Memory B cell (primary cell): ENCODE data around the gene CEP192.

Source experiments
- ATAC-seq: fragments of 150-1000 bp; cut with Tn5 transposase; 2 replicates; pipeline ENCODE4 v1.10.0; 2021; ENCODE audit warnings: low read depth, mild to moderate bottlenecking, moderate library complexity
- DNase-seq, 2 donors: peaks; one replicate each; pipeline ENCODE4 v3.0.0; 2022; ENCODE audit warnings: low spot score in 2 of 2
- H3K27ac Mint-ChIP-seq: one replicate; pipeline ENCODE4 v1.8.0; 2022; ENCODE audit warnings: mild to moderate bottlenecking, moderate library complexity, mixed read lengths
- H3K27me3 Mint-ChIP-seq: one replicate; pipeline ENCODE4 v1.8.0; 2022; ENCODE audit warnings: mixed read lengths
- H3K36me3 Mint-ChIP-seq: one replicate; pipeline ENCODE4 v1.8.0; 2022; ENCODE audit warnings: mild to moderate bottlenecking, mixed read lengths
- H3K4me1 Mint-ChIP-seq: one replicate; pipeline ENCODE4 v1.8.0; 2022; ENCODE audit warnings: mixed read lengths
- H3K4me3 Mint-ChIP-seq: one replicate; pipeline ENCODE4 v1.8.0; 2022; ENCODE audit warnings: mild to moderate bottlenecking, moderate library complexity, mixed read lengths
- H3K9me3 Mint-ChIP-seq: one replicate; pipeline ENCODE4 v1.8.0; 2022; ENCODE audit warnings: mixed read lengths

The CEP192 gene, protein sequence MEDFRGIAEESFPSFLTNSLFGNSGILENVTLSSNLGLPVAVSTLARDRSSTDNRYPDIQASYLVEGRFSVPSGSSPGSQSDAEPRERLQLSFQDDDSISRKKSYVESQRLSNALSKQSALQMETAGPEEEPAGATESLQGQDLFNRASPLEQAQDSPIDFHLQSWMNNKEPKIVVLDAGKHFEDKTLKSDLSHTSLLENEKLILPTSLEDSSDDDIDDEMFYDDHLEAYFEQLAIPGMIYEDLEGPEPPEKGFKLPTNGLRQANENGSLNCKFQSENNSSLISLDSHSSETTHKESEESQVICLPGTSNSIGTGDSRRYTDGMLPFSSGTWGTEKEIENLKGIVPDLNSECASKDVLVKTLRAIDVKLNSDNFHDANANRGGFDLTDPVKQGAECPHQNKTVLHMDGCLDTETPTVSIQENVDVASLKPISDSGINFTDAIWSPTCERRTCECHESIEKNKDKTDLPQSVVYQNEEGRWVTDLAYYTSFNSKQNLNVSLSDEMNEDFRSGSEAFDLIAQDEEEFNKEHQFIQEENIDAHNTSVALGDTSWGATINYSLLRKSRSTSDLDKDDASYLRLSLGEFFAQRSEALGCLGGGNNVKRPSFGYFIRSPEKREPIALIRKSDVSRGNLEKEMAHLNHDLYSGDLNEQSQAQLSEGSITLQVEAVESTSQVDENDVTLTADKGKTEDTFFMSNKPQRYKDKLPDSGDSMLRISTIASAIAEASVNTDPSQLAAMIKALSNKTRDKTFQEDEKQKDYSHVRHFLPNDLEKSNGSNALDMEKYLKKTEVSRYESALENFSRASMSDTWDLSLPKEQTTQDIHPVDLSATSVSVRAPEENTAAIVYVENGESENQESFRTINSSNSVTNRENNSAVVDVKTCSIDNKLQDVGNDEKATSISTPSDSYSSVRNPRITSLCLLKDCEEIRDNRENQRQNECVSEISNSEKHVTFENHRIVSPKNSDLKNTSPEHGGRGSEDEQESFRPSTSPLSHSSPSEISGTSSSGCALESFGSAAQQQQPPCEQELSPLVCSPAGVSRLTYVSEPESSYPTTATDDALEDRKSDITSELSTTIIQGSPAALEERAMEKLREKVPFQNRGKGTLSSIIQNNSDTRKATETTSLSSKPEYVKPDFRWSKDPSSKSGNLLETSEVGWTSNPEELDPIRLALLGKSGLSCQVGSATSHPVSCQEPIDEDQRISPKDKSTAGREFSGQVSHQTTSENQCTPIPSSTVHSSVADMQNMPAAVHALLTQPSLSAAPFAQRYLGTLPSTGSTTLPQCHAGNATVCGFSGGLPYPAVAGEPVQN (N-terminal part only)

DNA sequence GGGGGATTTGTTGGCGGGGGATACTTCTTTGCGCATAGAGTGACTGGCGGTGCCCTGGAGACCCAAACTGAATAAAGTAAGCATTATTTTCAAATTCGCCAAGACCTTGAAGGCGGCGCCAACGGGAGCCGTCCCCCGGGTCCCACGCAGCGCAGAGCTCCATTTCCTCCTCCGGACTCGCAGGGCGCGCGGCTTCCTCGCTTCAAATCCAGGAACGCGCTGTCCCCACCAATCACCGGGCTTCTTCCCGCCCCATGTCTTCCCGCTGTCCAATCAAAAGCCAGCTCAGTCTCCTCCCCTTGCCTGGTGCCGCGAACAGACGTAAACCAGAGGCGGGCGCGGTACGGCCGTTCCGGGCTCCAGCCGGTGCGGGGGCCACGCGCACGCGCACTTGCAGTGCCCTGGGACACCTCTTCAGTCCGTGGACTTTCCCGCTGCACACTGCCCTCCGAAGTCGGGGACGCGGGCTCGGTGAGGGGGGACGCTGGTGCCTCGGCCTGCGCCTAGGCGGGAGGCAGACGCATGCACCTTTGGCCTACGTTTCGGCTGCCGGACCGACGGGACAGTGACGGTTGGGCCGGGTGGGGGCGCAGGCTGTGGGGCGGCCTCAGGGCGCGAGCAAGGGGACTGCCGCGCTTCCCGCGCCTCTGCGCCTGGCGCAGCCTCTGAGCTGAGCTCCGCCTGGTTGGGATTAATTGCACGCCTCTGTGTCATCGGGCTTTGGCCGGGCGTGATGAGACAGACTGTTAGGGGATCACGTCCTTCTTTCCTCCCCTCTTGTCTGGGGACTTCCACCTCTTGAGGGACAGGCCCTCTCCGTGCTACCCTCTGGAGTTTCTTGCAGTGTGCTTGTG is at the start of gene CEP192:
TSS of gene CEP192 (plus strand) at position 396 of the 854 bp plus-strand sequence. CDS start 8,063 bp downstream, outside the sequence.
- no peaks in the 10 kb centered on the region for H3K36me3 Mint-ChIP-seq
- no peaks in the 10 kb centered on the region for H3K9me3 Mint-ChIP-seq
- ATAC-seq (peak; percentile 96), DNase-seq (peak; percentile 92 to 94)
- H3K4me3 Mint-ChIP-seq: peak within 1 kb of the TSS; percentile 98
- H3K4me1 Mint-ChIP-seq: peaks cover 20% of the 10 kb centered on the region
- peak within 1 kb of the TSS; percentile 92 for H3K27ac Mint-ChIP-seq
- no peaks in the 10 kb centered on the region for H3K27me3 Mint-ChIP-seq

DNA sequence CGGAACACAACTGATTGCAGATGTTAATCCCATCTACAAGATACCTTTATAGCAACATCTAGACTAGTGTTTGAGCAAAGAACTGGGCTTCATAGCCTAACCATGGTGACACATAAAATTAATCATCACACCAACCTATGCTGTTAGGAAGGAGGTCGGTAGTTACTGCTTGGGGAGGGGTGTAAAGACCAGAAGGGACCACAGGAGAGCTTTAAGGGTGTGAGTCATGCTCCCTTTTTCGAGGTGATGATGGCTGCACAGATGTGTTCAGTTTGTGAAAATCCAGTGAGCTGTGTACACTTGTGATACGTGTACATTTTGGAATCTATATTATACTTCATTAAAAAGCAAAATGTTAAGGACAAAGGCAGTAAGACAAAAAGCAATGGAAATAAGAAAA is 47.9 kb upstream of the CEP192 start:
- peaks cover 9% of the 10 kb centered on the region for H3K4me1 Mint-ChIP-seq
- H3K9me3 Mint-ChIP-seq: no peaks in the 10 kb centered on the region
- H3K36me3 Mint-ChIP-seq: no peaks in the 10 kb centered on the region
- DNase-seq (no peak), ATAC-seq (no peak)
- no peak overlapping the region for H3K27ac Mint-ChIP-seq
- no peak overlapping the region for H3K4me3 Mint-ChIP-seq
- no peaks in the 10 kb centered on the region for H3K27me3 Mint-ChIP-seq

DNA sequence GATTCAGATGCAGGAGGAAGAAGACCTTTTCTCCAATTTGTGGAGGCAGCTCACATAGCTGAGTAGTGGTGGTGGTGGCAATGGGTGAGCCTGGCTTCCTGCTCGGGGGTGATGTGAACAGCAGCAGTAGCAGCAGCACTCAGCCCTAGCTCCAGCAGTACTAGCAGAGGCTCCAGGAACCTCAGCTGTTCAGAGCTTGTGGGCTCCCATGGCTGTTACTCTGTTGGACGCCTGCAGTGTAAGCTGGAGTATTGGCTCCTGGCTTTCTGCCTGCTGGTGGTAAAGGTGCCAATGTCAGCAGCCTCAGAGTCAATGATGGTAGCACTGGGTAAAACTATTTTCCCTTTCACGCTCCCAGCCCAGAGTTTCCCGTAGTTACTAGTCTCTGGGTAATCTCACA is 46.5 kb upstream of the CEP192 start:
- no peaks in the 10 kb centered on the region for H3K9me3 Mint-ChIP-seq
- peaks cover 9% of the 10 kb centered on the region for H3K4me1 Mint-ChIP-seq
- no peaks in the 10 kb centered on the region for H3K27me3 Mint-ChIP-seq
- no peak overlapping the region for H3K4me3 Mint-ChIP-seq
- ATAC-seq: no peak
- DNase-seq: no peak
- H3K36me3 Mint-ChIP-seq: no peaks in the 10 kb centered on the region
- no peak overlapping the region for H3K27ac Mint-ChIP-seq

GRCh38 chr18:12946549-12947284 is 44.4 kb upstream of the CEP192 start:
- peaks cover 14% of the 10 kb centered on the region for H3K4me1 Mint-ChIP-seq
- H3K9me3 Mint-ChIP-seq: no peaks in the 10 kb centered on the region
- DNase-seq (no peak), ATAC-seq (no peak)
- no peaks in the 10 kb centered on the region for H3K27me3 Mint-ChIP-seq
- peak overlapping the region; percentile 93 for H3K27ac Mint-ChIP-seq
- H3K4me3 Mint-ChIP-seq: peak overlapping the region; percentile 98
- no peaks in the 10 kb centered on the region for H3K36me3 Mint-ChIP-seq

DNA sequence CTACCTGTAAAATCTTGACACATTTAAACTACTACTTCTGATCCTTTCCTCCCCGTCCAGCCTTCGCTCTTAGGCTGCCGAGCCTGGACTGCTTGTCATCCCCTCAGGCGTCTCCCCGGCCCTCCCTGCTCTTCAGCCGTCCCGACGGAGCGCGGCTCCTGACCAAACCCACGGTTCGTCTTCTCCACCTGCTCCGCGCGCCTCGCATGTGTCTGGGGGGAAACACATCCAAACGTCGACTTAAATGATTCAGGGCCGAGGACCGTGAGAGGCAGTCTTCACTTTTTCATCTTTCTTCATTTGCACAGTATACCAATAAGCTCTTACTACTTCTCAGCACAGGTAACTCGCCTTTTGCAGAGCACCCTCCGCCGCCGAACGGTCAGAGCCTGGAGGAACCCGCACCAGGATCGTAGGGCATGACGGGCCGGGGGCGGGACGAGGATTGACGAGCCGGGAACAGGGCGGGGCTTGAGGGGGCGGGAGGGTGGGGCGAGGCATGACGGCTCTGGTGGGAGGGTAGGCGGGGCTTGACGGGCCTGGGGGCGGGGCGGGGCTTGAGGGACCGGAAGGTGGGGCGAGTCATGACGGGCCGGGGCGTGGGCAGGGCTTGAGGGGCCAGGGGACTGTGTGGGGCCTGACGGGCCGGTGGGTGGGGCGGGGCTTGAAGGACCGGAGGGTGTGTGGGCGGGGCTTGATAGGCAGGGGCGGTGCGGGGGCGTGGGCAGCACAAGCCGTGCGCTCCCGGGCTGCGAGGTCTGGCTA is 43.7 kb upstream of the CEP192 start, which contains the start of gene SEH1L:
TSS of gene SEH1L (plus strand) at position 727 of the 765 bp plus-strand sequence. CDS start 111 bp downstream, outside the sequence.
- ATAC-seq (peak; percentile 81), DNase-seq (peak in 1 of 2 donors; percentile 98)
- Mint-ChIP-seq H3K27ac (peak within 1 kb of the TSS; percentile 93), H3K4me1 (peaks cover 14% of the 10 kb centered on the region), H3K36me3 (no peaks in the 10 kb centered on the region), H3K4me3 (peak within 1 kb of the TSS; percentile 98), H3K27me3 (no peaks in the 10 kb centered on the region), H3K9me3 (no peaks in the 10 kb centered on the region)

DNA sequence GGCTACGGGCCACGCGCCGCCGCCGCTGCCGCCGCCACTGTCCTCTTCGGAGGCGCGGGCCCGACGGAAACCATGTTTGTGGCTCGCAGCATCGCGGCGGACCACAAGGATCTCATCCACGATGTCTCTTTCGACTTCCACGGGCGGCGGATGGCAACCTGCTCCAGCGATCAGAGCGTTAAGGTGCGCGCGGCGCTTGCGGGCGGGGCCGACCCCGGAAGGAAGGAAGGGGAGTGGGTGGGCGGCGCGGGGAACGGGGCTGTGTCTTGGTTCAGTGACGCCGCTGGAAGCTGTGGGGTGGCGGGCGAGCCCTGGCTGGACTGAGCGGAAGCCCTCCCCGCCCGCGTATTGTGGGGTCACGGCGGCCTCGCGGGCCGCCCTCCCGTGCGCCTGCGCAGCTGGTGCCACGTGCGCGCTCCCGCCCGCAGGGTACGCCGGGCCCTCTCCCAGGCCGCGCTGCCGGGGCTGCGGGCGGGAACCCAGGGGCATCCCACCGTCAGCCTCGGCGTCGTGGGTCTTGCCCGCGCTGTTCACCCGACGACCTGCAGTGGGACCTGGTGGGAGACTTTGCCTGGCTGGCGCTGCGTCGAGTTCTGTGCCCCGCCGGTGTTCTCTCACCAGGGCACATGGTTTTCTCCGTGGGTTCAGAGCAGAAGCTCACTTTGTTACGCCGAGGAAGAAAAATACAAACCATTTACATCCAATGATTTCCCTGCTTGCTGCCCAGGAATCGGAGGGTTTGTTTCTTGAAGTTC is 42.9 kb upstream of the CEP192 start:
- DNase-seq (peak; percentile 91 to 94), ATAC-seq (peak; percentile 65)
- Mint-ChIP-seq H3K4me1 (peaks cover 17% of the 10 kb centered on the region), H3K9me3 (no peaks in the 10 kb centered on the region), H3K27me3 (no peaks in the 10 kb centered on the region), H3K36me3 (peaks cover 3% of the 10 kb centered on the region), H3K27ac (peak overlapping the region; percentile 93), H3K4me3 (peak overlapping the region; percentile 98)

DNA sequence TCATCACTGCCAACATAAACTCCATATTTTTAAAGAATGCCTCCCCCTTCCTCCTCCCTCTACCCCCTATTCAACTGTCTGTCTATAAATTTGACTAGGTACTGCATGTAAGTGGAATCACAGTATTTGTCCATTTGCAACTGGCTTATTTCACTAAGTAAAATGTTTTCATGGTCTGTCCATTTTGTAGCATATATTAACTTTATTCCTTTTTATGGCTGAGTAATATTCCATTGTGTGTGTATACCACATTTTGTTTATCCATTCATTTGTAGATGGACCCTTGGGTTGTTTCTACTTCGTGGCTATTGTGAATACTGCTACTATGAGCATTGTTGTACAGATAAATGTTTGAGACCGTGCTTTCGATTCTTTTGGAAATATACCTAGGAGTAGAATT is 32.7 kb upstream of the CEP192 start:
- H3K36me3 Mint-ChIP-seq: peaks cover 18% of the 10 kb centered on the region
- ATAC-seq: no peak
- no peaks in the 10 kb centered on the region for H3K27me3 Mint-ChIP-seq

DNA sequence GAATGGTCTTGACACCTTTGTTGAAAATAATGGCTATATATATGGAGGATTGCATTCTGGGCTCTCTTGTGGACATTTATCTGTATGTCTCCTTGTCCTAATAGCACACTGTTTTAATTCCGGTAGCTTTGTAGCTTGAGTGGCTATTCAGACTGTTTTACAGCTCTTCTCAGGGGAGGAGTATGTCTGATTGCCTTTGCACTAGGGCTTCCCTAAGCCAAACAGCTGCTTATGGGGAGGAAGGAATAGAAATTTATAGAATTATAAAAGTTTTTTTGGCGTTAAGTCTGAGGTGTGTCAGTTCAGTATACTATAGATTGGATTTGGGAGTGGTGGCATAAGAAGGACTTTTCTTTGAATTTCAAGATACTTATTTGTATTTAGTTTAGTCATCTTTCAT is 30.8 kb upstream of the CEP192 start:
- no peaks in the 10 kb centered on the region for H3K9me3 Mint-ChIP-seq
- no peak overlapping the region for H3K4me3 Mint-ChIP-seq
- peaks cover 24% of the 10 kb centered on the region for H3K36me3 Mint-ChIP-seq
- DNase-seq (no peak), ATAC-seq (no peak)
- no peak overlapping the region for H3K27ac Mint-ChIP-seq
- H3K4me1 Mint-ChIP-seq: peaks cover 5% of the 10 kb centered on the region
- H3K27me3 Mint-ChIP-seq: no peaks in the 10 kb centered on the region

More for the DNA sequence above, 32.7 kb upstream of the CEP192 start:
- H3K27ac Mint-ChIP-seq: no peak overlapping the region
- peaks cover 7% of the 10 kb centered on the region for H3K4me1 Mint-ChIP-seq
- H3K9me3 Mint-ChIP-seq: no peaks in the 10 kb centered on the region
- no peak overlapping the region for H3K4me3 Mint-ChIP-seq
- DNase-seq: no peak

- peaks cover 29% of the 10 kb centered on the region for H3K36me3 Mint-ChIP-seq
- H3K4me3 Mint-ChIP-seq: no peak overlapping the region
- H3K4me1 Mint-ChIP-seq: peaks cover 5% of the 10 kb centered on the region
- ATAC-seq: no peak
- no peak for DNase-seq
- no peaks in the 10 kb centered on the region for H3K27me3 Mint-ChIP-seq
- no peak overlapping the region for H3K27ac Mint-ChIP-seq
- H3K9me3 Mint-ChIP-seq: no peaks in the 10 kb centered on the region
Measured at GRCh38 chr18:12960853-12961397, 30.2 kb upstream of the CEP192 start.

DNA sequence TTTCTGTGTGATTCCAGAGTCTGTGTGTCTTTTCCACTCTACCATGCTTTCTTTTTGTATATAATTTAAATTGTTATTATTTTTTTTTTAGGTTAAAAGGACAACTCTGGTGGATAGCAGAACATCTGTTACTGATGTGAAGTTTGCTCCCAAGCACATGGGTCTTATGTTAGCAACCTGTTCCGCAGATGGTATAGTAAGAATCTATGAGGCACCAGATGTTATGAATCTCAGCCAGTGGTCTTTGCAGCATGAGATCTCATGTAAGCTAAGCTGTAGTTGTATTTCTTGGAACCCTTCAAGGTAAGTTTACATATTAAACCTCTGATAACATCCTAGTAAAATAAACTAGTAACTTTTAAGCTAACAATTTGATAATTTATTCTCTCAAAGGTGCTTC is 28.1 kb upstream of the CEP192 start:
- ATAC-seq: no peak
- peaks cover 26% of the 10 kb centered on the region for H3K36me3 Mint-ChIP-seq
- no peak for DNase-seq
- no peaks in the 10 kb centered on the region for H3K27me3 Mint-ChIP-seq
- no peak overlapping the region for H3K27ac Mint-ChIP-seq
- no peaks in the 10 kb centered on the region for H3K9me3 Mint-ChIP-seq
- H3K4me3 Mint-ChIP-seq: no peak overlapping the region
- peaks cover 4% of the 10 kb centered on the region for H3K4me1 Mint-ChIP-seq

DNA sequence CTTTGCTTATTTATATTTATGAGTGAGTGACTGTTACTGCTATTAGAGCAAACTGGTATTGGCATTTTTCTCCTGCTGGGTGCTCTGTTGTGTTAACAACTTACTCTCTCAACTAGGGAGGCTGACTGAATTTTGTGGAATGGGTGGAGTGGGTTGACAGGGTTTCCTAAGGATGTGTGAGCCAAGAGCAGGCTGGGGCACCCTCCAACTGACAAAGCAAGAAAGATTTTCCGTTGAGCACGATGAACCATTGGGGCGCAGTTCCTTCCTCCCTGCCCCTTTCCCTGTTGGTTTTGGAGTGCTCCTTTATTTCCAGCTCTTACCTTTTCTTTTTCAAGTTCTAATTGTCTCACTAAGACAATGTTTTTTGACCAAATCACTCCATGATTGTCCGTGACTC is 23.0 kb upstream of the CEP192 start:
- no peak overlapping the region for H3K27ac Mint-ChIP-seq
- H3K9me3 Mint-ChIP-seq: no peaks in the 10 kb centered on the region
- H3K27me3 Mint-ChIP-seq: no peaks in the 10 kb centered on the region
- H3K4me1 Mint-ChIP-seq: peaks cover 7% of the 10 kb centered on the region
- H3K36me3 Mint-ChIP-seq: peaks cover 28% of the 10 kb centered on the region
- no peak for DNase-seq
- H3K4me3 Mint-ChIP-seq: no peak overlapping the region
- ATAC-seq: no peak
